NB4 (cell line): ENCODE measurements around the gene PNCK.

Experiments used
- CTCF ChIP-seq: IDR thresholded peaks from one replicate; pipeline ENCODE4 v1.5.1; 2012; ENCODE audit warnings: low read depth, low read length
- POLR2A ChIP-seq: IDR thresholded peaks from 2 replicates; pipeline ENCODE4 v1.6.1; 2011; ENCODE audit warnings: mild to moderate bottlenecking; ENCODE audit not compliant: insufficient read length; ENCODE audit errors: extremely low read depth

DNA sequence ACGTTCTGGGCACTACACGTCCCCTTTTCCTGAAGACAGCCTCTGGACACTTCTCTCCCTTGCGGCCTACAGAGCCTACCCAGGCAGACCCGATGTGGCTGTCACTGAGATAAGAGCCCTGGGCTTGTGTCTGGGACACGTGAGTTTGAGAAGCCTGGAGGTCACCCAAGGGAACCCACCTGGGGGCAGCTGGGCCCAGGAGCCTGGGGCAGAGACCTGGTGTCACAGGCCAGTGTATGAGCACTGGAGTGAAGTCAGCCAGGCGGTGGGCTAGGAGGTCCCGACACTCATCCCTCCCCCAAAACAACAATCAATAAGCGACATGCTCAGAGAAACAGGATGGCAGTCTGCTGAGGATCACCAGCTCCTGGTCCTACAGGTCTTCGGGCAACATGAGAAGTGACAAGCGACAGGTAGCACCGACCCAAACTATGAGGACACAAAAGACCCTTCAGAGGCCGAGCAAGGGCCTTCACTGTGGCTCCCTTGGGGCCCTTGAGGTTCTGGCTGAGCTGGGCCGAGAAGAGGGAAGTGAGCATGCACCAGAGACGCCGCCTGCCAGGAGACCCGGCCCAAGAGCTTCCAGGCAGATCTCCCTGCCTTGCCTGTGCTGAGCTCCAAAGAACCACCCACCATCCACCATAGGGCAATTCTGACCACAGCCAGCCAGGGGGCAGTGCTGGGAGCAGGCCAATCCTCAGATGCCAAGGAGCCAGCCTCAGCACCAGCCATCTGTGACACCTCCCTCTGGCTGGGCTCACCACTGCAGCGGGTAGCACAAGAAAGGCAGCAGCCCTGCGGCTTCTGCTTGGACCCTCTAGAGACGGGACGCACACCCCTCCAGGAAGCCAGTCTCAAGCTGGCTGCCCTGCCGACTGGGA, 37.6 kb downstream of the PNCK start:
- TF ChIP-seq CTCF (peak; percentile 65), POLR2A (no peak)
